A549 treated with AZD2906 at 1 μM for 4 hours (cell line): ENCODE data around the gene CCL15. TPM values are rescaled to one million over a fixed set of nuclear protein-coding genes. Genes with fewer than 3 reads are reported as not detected.

Experiments
- total RNA-seq: library from RNA; stranded (reverse); fragments of 200-300 nt; extraction: Qiagen RNA extraction; gene quantifications from 5 replicates; pipeline ENCODE4 v1.2.3, GENCODE V29; 2022

The CCL15 gene
- not detected in 5 replicates for total RNA-seq

DNA sequence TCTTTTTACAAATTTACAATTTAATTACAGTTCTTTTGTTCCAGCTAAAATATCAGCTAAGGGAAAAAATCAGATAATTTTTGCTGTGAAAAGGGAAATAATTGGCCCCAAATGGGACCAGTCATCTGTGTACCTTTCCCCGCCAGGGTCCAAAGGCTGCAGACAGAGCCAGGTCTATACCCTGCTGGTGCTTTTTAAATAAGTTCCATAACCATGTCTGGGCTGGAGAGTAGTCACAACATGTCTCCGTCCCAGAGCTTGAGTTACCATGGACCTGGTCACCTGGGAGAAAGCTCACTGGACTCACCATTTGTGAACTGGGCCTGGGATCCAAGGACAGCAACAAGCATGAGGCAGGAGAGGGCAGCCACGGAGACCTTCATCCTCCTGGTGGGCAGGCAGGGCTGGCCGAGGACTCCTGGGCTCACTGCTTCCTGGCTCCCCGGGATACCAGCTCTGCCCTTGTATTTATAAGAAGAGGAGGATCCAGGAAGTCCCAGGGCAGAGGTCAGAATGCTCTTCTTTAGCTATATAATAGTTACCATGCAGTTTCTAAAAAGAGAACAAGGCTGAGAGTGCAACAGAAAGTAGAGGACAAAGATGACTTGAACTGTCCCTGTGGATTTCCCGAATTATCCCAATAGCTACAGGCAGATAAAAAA lies at the start of gene CCL15:
TSS of gene CCL15 (minus strand) at position 444 of the 662 bp plus-strand sequence. CDS start at position 383, 61 bp downstream.

DNA sequence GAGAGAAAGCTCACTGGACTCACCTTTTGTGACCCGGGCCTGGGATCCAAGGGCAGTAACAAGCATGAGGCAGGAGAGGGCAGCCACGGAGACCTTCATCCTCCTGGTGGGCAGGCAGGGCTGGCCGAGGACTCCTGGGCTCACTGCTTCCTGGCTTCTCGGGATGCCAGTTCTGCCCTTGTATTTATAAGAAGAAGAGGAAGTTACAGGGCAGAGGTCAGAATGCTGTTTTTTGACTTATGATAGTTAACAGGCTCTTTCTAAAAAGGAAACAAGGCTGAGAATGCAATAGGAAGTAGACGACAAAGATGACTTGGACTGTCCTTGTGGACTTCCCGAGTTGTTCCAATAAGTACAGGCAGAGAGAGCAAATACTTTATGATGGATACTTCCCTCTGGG lies 16.4 kb upstream of the CCL15 start, which contains the start of gene CCL23:
TSS of gene CCL23 (minus strand) at position 174 of the 400 bp plus-strand sequence. CDS start at position 99, 75 bp downstream.

DNA sequence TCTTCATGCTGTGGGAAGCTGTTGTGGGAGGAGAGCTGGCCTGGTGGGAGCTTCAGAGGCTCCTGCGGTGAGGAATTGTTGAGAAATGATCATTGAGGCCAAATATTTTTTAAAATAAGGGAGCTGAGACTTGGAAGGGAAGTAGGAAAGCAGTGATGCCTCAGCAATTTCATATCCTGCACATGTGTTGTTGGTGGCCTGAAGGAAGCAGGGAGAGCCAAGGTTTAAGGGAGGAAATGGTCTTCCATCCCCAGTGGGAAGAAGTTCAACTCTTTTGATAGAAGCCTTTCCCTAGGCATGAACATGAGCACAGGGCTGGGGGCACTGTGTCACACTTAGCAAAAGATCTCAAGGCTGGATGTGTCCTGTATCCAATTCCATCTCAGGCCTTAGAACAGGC lies 14.7 kb downstream of the CCL15 start, which contains the start of gene CCL14:
TSS of gene CCL14 (minus strand) at position 87 of the 400 bp plus-strand sequence. CDS start at position 7, 80 bp downstream.

DNA sequence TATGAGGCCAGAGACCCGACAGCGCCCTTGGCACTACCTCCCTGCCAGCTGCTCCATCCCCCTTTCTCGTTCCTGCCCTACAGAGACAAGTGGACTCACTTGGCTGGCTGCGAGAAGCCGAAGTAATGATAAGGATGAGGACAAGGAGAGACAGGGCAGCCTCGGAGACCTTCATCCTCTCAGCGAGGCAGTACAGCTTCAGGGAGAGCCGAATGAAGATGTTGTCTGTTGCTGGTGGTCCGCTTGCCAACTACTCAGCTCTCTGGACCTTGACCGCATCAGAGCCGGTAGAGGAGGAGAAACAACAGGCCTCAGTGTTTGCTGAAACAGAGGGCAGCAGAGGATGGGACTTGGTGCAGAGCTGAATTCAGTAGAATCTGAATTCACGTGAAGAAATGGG lies 20.1 kb downstream of the CCL15 start, which contains the start of gene CCL16:
TSS of gene CCL16 (minus strand) at position 252 of the 400 bp plus-strand sequence. CDS start at position 175, 77 bp downstream.

Other genes with a start within 250 kb of the CCL15 start
- gene GAS2L2, start 248.3 kb downstream of the CCL15 start, total RNA-seq = 0.07 to 0.09 TPM (median 0.08 TPM) in 5 replicates
- gene C17orf50, start 240.7 kb downstream of the CCL15 start, total RNA-seq = 0.12 to 0.53 TPM (median 0.26 TPM) in 5 replicates
- 4.9 to 8.4 TPM (median 7.1 TPM) in 5 replicates for gene MMP28, start 205.9 kb downstream of the CCL15 start, total RNA-seq
- gene TAF15, start 192.1 kb downstream of the CCL15 start, total RNA-seq = 190 to 214 TPM (median 208 TPM) in 5 replicates
- gene HEATR9, start 132.7 kb downstream of the CCL15 start, total RNA-seq = not detected in 5 replicates
- gene CCL5, start 121.2 kb downstream of the CCL15 start, total RNA-seq = 0.79 to 1.5 TPM (median 1.2 TPM) in 5 replicates
- 2.6 to 3.9 TPM (median 3.4 TPM) in 5 replicates for gene RDM1, start 70.8 kb downstream of the CCL15 start, total RNA-seq
- not detected in 5 replicates for gene LYZL6, start 57.8 kb downstream of the CCL15 start, total RNA-seq
- not detected in 5 replicates for gene CCL16, start 20.1 kb downstream of the CCL15 start, total RNA-seq
- not detected in 5 replicates for gene CCL14, start 14.8 kb downstream of the CCL15 start, total RNA-seq
- not detected in 5 replicates for gene CCL23, start 16.4 kb upstream of the CCL15 start, total RNA-seq
- not detected in 5 replicates for gene CCL18, start 62.7 kb upstream of the CCL15 start, total RNA-seq
- gene CCL3, start 88.6 kb upstream of the CCL15 start, total RNA-seq = not detected in 5 replicates
- gene CCL4, start 102.3 kb upstream of the CCL15 start, total RNA-seq = 0.09 TPM in 1 of 5 replicates, not detected in the others
- 1.8 to 3.6 TPM (median 3.1 TPM) in 5 replicates for gene TBC1D3B, start 175.1 kb upstream of the CCL15 start, total RNA-seq
- gene CCL3L1, start 195.2 kb upstream of the CCL15 start, total RNA-seq = not detected in 5 replicates
- not detected in 5 replicates for gene CCL4L2, start 209.5 kb upstream of the CCL15 start, total RNA-seq